Central memory CD8-positive, alpha-beta T cell (primary cell): Measurements from ENCODE around the gene PPARG.

Experiments used
- ATAC-seq: fragments of 150-1000 bp; cut with Tn5 transposase; replicated peaks from 2 replicates; pipeline ENCODE4 v1.10.0; 2022; ENCODE audit warnings: mild to moderate bottlenecking, moderate FRiP score, moderate number of reproducible peaks; ENCODE audit not compliant: poor library complexity, severe bottlenecking; ENCODE audit errors: extremely low read depth
- DNase-seq, 2 donors: peaks; one replicate each; pipeline ENCODE4 v3.0.0; 2021; ENCODE audit warnings: low spot score in 2 of 2
- H3K27ac Mint-ChIP-seq: one replicate; pipeline ENCODE4 v1.8.0; 2022; ENCODE audit warnings: low read depth, mild to moderate bottlenecking, moderate library complexity, mixed read lengths
- H3K27me3 Mint-ChIP-seq: one replicate; pipeline ENCODE4 v1.8.0; 2022; ENCODE audit warnings: mixed read lengths
- H3K36me3 Mint-ChIP-seq: one replicate; pipeline ENCODE4 v1.8.0; 2022; ENCODE audit warnings: mild to moderate bottlenecking, moderate library complexity, mixed read lengths; ENCODE audit not compliant: insufficient read depth
- H3K4me1 Mint-ChIP-seq: one replicate; pipeline ENCODE4 v1.8.0; 2022; ENCODE audit warnings: mixed read lengths
- H3K4me3 Mint-ChIP-seq: one replicate; pipeline ENCODE4 v1.8.0; 2022; ENCODE audit warnings: mild to moderate bottlenecking, moderate library complexity, mixed read lengths
- H3K9me3 Mint-ChIP-seq: one replicate; pipeline ENCODE4 v1.8.0; 2022; ENCODE audit warnings: mixed read lengths

PPARG gene

DNA sequence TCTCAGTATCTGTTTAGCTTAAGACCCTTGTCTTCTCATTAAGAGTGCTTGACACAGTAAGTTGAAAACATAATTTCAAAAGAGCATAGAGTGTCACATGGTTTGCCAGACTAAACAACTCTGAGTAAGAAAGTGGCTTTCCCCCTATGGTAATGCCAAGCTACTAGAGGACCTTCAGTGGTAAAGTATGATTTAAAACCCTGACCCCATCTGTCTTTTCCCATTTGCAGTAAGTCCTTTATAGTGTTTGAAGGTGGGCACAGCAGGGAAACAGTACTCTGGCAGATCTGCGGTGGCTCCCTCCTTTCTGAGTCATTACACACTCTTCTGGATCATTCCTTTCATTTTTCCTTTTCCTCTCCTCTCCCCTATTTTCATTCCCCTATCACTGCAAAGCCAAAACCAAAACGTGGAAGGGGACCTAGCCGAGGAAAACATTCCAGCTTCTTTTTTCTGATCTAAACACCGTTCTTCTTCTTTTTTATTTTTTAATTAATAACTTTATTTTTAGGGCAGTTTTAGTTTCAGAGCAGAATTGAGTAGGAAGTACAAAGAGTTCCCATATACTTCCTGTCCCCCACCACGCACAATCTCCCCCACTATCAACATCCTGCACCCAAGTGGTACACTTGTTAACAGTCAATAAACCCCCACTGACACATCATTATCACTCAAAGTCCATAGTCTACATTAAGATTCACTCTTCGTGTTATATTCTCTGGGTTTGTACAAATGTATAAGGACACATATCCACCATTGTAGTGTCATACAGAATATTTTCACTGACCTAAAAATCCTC lies 74.7 kb downstream of the PPARG start:
- Mint-ChIP-seq H3K4me1 (peaks cover 6% of the 10 kb centered on the region), H3K9me3 (no peaks in the 10 kb centered on the region), H3K27me3 (no peaks in the 10 kb centered on the region), H3K27ac (no peak overlapping the region), H3K36me3 (no peaks in the 10 kb centered on the region), H3K4me3 (no peak overlapping the region)
- ATAC-seq (no peak), DNase-seq (no peak)

GRCh38 chr3:12367346-12367745 lies 78.5 kb downstream of the PPARG start:
- Mint-ChIP-seq H3K27ac (no peak overlapping the region), H3K4me3 (no peak overlapping the region), H3K4me1 (peaks cover 6% of the 10 kb centered on the region), H3K9me3 (no peaks in the 10 kb centered on the region), H3K36me3 (no peaks in the 10 kb centered on the region), H3K27me3 (peaks cover 22% of the 10 kb centered on the region)
- no peak for ATAC-seq
- no peak for DNase-seq

GRCh38 chr3:12369029-12369428 lies 80.2 kb downstream of the PPARG start:
- Mint-ChIP-seq H3K4me3 (no peak overlapping the region), H3K4me1 (peaks cover 4% of the 10 kb centered on the region)

GRCh38 chr3:12369598-12369997 lies 80.7 kb downstream of the PPARG start:
- Mint-ChIP-seq H3K4me3 (no peak overlapping the region), H3K27me3 (peaks cover 39% of the 10 kb centered on the region), H3K27ac (no peak overlapping the region), H3K4me1 (no peaks in the 10 kb centered on the region), H3K9me3 (no peaks in the 10 kb centered on the region), H3K36me3 (no peaks in the 10 kb centered on the region)
- ATAC-seq (no peak), DNase-seq (no peak)

More at GRCh38 chr3:12369029-12369428, 80.2 kb downstream of the PPARG start:
- H3K27me3 Mint-ChIP-seq, result peaks cover 33% of the 10 kb centered on the region
- ATAC-seq, result no peak
- no peaks in the 10 kb centered on the region for H3K9me3 Mint-ChIP-seq
- no peak for DNase-seq
- no peaks in the 10 kb centered on the region for H3K36me3 Mint-ChIP-seq
- no peak overlapping the region for H3K27ac Mint-ChIP-seq

DNA sequence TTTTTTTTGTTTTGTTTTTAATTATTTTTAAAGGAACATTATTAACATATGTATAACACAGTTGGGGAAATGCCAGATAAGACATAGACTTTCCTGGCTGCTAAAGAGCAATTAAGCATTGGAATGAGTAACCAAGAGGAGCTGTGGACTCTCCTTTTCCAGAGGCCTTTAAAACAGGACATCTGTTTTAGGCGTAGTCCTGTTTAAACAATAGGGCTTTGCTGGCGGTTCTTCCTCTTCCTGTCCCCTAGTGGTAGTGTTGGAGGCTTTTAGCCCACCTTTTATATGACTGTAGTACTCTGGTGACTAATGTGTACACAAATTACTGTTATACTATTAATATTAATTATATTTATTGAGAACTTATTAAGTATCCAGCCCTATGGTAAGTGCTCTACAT lies 81.9 kb downstream of the PPARG start:
- Mint-ChIP-seq H3K27ac (no peak overlapping the region), H3K9me3 (no peaks in the 10 kb centered on the region), H3K36me3 (no peaks in the 10 kb centered on the region), H3K27me3 (peaks cover 44% of the 10 kb centered on the region), H3K4me1 (no peaks in the 10 kb centered on the region), H3K4me3 (no peak overlapping the region)
- ATAC-seq, result no peak
- DNase-seq, result no peak

DNA sequence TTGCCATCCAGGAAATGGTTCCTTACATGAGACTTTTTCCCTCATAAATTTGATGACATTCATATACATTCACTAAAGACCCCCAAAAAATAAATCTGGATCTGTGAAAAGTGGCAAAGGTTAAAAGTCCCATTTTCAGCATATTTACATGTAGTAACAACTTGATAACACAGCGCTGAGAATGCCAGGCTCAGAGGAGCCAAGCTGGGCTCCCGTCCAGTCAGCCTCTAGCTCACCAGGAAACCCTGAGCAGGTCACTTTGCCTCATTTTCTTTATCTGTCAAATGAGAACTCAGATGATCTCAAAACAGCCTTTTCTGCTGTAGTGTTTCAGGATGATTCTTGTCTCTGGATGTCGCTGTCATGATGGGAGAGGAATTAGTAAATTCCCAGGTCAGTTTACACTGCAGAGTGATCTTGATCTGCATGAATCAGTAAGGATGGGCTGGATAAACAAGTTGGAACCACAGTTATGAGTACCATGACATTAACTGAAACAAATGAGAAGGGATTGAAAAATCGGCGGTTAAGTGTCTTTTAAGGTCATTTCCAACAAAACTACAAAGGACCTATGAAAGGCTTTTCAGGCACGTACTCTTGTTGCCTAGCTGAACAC lies 82.8 kb downstream of the PPARG start:
- DNase-seq (no peak), ATAC-seq (no peak)
- H3K27ac Mint-ChIP-seq, result no peak overlapping the region
- no peaks in the 10 kb centered on the region for H3K4me1 Mint-ChIP-seq
- peaks cover 44% of the 10 kb centered on the region for H3K27me3 Mint-ChIP-seq
- no peak overlapping the region for H3K4me3 Mint-ChIP-seq
- no peaks in the 10 kb centered on the region for H3K36me3 Mint-ChIP-seq
- no peaks in the 10 kb centered on the region for H3K9me3 Mint-ChIP-seq

GRCh38 chr3:12372741-12373280 lies 83.9 kb downstream of the PPARG start:
- Mint-ChIP-seq H3K27ac (no peak overlapping the region), H3K9me3 (no peaks in the 10 kb centered on the region), H3K4me3 (no peak overlapping the region), H3K36me3 (no peaks in the 10 kb centered on the region), H3K27me3 (peaks cover 44% of the 10 kb centered on the region), H3K4me1 (no peaks in the 10 kb centered on the region)
- ATAC-seq, result no peak
- no peak for DNase-seq

DNA sequence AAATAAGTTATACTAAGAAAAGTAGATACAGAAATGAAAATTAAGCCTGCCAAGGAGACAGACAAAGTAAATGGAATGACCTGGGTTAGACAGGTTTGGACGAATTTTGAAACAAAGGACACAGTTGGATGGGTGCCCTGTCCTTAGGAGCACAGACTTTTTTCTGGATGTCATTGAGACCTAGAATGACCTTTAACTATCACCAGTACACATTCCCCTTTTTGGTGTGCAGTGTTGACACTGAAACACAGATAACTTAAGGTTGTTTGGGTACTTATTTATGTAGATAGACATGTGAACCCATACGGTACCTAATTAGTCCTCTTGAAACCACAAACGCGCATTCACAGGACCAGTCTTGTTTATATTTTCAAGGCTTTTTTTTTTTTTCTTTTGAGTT lies 86.7 kb downstream of the PPARG start:
- Mint-ChIP-seq H3K36me3 (no peaks in the 10 kb centered on the region), H3K4me1 (no peaks in the 10 kb centered on the region), H3K27me3 (peaks cover 32% of the 10 kb centered on the region), H3K27ac (no peak overlapping the region), H3K4me3 (no peak overlapping the region), H3K9me3 (no peaks in the 10 kb centered on the region)
- no peak for ATAC-seq
- no peak for DNase-seq

- H3K4me1 Mint-ChIP-seq, result no peaks in the 10 kb centered on the region
- peaks cover 2% of the 10 kb centered on the region for H3K27me3 Mint-ChIP-seq
- no peak overlapping the region for H3K27ac Mint-ChIP-seq
- no peaks in the 10 kb centered on the region for H3K9me3 Mint-ChIP-seq
- H3K36me3 Mint-ChIP-seq, result no peaks in the 10 kb centered on the region
- no peak for DNase-seq
- H3K4me3 Mint-ChIP-seq, result no peak overlapping the region
- ATAC-seq, result no peak
Observed at GRCh38 chr3:12379640-12380429, 91.0 kb downstream of the PPARG start.

GRCh38 chr3:12380461-12380860 lies 91.6 kb downstream of the PPARG start:
- no peaks in the 10 kb centered on the region for H3K9me3 Mint-ChIP-seq
- H3K27me3 Mint-ChIP-seq, result no peaks in the 10 kb centered on the region
- no peak overlapping the region for H3K4me3 Mint-ChIP-seq
- H3K27ac Mint-ChIP-seq, result no peak overlapping the region
- H3K36me3 Mint-ChIP-seq, result no peaks in the 10 kb centered on the region
- no peak for ATAC-seq
- DNase-seq, result no peak
- no peaks in the 10 kb centered on the region for H3K4me1 Mint-ChIP-seq

GRCh38 chr3:12381199-12381598 lies 92.3 kb downstream of the PPARG start:
- H3K9me3 Mint-ChIP-seq, result no peaks in the 10 kb centered on the region
- H3K27me3 Mint-ChIP-seq, result no peaks in the 10 kb centered on the region
- H3K27ac Mint-ChIP-seq, result no peak overlapping the region
- H3K4me1 Mint-ChIP-seq, result no peaks in the 10 kb centered on the region
- no peaks in the 10 kb centered on the region for H3K36me3 Mint-ChIP-seq
- ATAC-seq, result no peak
- DNase-seq, result no peak
- H3K4me3 Mint-ChIP-seq, result no peak overlapping the region

- DNase-seq (no peak), ATAC-seq (no peak)
- Mint-ChIP-seq H3K9me3 (no peaks in the 10 kb centered on the region), H3K4me3 (no peak overlapping the region), H3K27me3 (peaks cover 15% of the 10 kb centered on the region), H3K4me1 (no peaks in the 10 kb centered on the region), H3K36me3 (no peaks in the 10 kb centered on the region), H3K27ac (no peak overlapping the region)
Observed at GRCh38 chr3:12383218-12383617, 94.3 kb downstream of the PPARG start.
